Esophagus muscularis mucosa (tissue), 3 donors: ENCODE data around the gene VAT1.

ENCODE experiments used
- CTCF ChIP-seq, 3 experiments: fragments of 200-600 bp in 2 of 3; fragments of 450-650 bp in 1 of 3; sonication (generic) in 2 of 3; IDR thresholded peaks; one replicate each; pipeline ENCODE4 v1.5.1; 2017 to 2019; ENCODE audit warnings: antibody characterized with exemption in 3 of 3, mild to moderate bottlenecking in 2 of 3, moderate library complexity in 1 of 3
- POLR2A ChIP-seq: fragments of 450-650 bp; IDR thresholded peaks from one replicate; pipeline ENCODE4 v1.6.1; 2017; ENCODE audit warnings: antibody characterized with exemption, moderate library complexity, mild to moderate bottlenecking, low read depth
- POLR2AphosphoS5 ChIP-seq, 2 donors: sonication (generic); formaldehyde crosslinking; IDR thresholded peaks; one replicate each; pipeline ENCODE4 v1.6.1; 2017; ENCODE audit warnings: antibody characterized with exemption in 2 of 2

- TF ChIP-seq POLR2A (no peak), CTCF (IDR thresholded peaks at IDR 0.05) (no peak), POLR2AphosphoS5 (IDR thresholded peaks at IDR 0.05) (no peak)
Measured at GRCh38 chr17:43020030-43020621, 2.1 kb downstream of the VAT1 start.
